Measurements from ENCODE around the gene TMEM125. TPM values are rescaled to one million over a fixed set of nuclear protein-coding genes. Genes with fewer than 3 reads are reported as not detected.

The TMEM125 gene
- total RNA-seq (10 to 100 TPM in 3 of 5 donors, 1 to 10 TPM in 2; 7.0 to 41.9 (median 13.6) TPM), polyA plus RNA-seq (10 to 100 TPM; 19.2 to 38.8 (median 26.5) TPM)
- long read RNA-seq, donor 1: 0 reads
- long read RNA-seq, donor 2, partial matches to known transcripts: 6 of 6 reads
- long read RNA-seq, donor 2, other reads (novel, unspliced or antisense): 0 of 6 reads
- long read RNA-seq, donor 3: 0 reads
- long read RNA-seq, donor 4: 0 reads
- long read RNA-seq, donor 5: 0 reads
- long read RNA-seq, donor 6: 0 reads
- long read RNA-seq, donor 7: 0 reads
- long read RNA-seq, donor 8: 0 reads
- long read RNA-seq, donor 9: 0 reads
- long read RNA-seq, donor 10: 0 reads

- peak in 1 of 2 donors; percentile 59 for DNase-seq
- no peaks in the 10 kb centered on the region for H3K36me3 ChIP-seq
- peaks cover 7 to 52% (median 32%) of the 10 kb centered on the region in 4 donors for H3K4me1 ChIP-seq
- intact Hi-C loops (cut with DNase I; ENCODE audit: low total_unique reads): no loop called here
- H3K27ac ChIP-seq: peak within 1 kb of the TSS; percentile 79 to 86 (median 81)
- 53 to 68% (median 65%) methylated on average over 7 of the region's 7 CpGs for WGBS, 5 donors
- TF ChIP-seq CTCF (IDR thresholded peaks at IDR 0.05) (no peak), POLR2A (IDR thresholded peaks at IDR 0.05) (no peak), EP300 (IDR thresholded peaks at IDR 0.05) (no peak), POLR2AphosphoS5 (IDR thresholded peaks at IDR 0.05) (no peak)
- H3K4me3 ChIP-seq: peak within 1 kb of the TSS; percentile 27 to 45 (median 38)
- peaks cover 0 to 28% (median 10%) of the 10 kb centered on the region in 3 donors for H3K27me3 ChIP-seq
- H3K9me3 ChIP-seq: no peaks in the 10 kb centered on the region
Measured at GRCh38 chr1:43269627-43270375, at the start of gene TMEM125. TSS of gene TMEM125 (plus strand) at chr1:43269983. CDS start at chr1:43272723, 2,740 bp downstream.

- peak overlapping the region in 1 of 5 donors; percentile 8 for H3K27ac ChIP-seq
- WGBS, 5 donors: 67 to 74% (median 70%) methylated on average over 7 of the region's 7 CpGs
- DNase-seq: no peak
- no peaks in the 10 kb centered on the region for H3K9me3 ChIP-seq
- TF ChIP-seq POLR2AphosphoS5 (IDR thresholded peaks at IDR 0.05) (no peak), EP300 (IDR thresholded peaks at IDR 0.05) (no peak), CTCF (IDR thresholded peaks at IDR 0.05) (no peak), POLR2A (IDR thresholded peaks at IDR 0.05) (no peak)
- H3K27me3 ChIP-seq: no peaks in the 10 kb centered on the region
- H3K36me3 ChIP-seq: no peaks in the 10 kb centered on the region
- no peak overlapping the region for H3K4me3 ChIP-seq
- intact Hi-C loops (cut with DNase I; ENCODE audit: low total_unique reads): loop anchor here (10.0 kb wide), 1 partner anchor 194 kb away; no protein-coding TSS in a partner anchor
- H3K4me1 ChIP-seq: no peaks in the 10 kb centered on the region
Measured at GRCh38 chr1:43220905-43221778, 48.6 kb upstream of the TMEM125 start.

DNA sequence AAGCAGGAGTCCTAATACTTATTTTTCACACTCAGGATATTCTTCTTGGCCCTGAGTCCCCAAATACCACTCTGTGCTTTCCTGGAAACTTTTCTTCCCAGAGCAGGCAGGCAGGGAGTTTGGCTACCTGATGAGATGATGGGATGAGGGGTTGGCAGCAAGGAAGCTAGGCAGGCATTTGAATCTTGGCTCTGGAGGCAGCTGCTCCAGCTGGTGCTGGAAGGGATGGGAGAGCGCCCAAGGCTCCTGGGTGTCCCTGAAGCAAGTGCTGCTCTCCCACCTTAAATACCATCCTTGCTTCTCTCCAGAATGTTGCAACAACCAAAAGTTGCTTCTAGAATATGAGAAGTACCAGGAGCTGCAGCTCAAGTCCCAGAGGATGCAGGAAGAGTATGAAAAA lies 48.0 kb upstream of the TMEM125 start:
- no peak for DNase-seq
- H3K9me3 ChIP-seq: no peaks in the 10 kb centered on the region
- no peaks in the 10 kb centered on the region for H3K36me3 ChIP-seq
- H3K27me3 ChIP-seq: no peaks in the 10 kb centered on the region
- intact Hi-C loops (cut with DNase I; ENCODE audit: low total_unique reads): loop anchor here (10.0 kb wide), 1 partner anchor 193 kb away; no protein-coding TSS in a partner anchor
- H3K4me3 ChIP-seq: no peak overlapping the region
- H3K27ac ChIP-seq: peak overlapping the region in 1 of 5 donors; percentile 8
- no peak for TF ChIP-seq EP300 (IDR thresholded peaks at IDR 0.05)
- TF ChIP-seq CTCF (IDR thresholded peaks at IDR 0.05): no peak
- no peak for TF ChIP-seq POLR2A (IDR thresholded peaks at IDR 0.05)
- no peak for TF ChIP-seq POLR2AphosphoS5 (IDR thresholded peaks at IDR 0.05)
- no peaks in the 10 kb centered on the region for H3K4me1 ChIP-seq
- WGBS, 5 donors: 91 to 100% (median 96%) methylated on average over 1 of the region's 1 CpG

DNA sequence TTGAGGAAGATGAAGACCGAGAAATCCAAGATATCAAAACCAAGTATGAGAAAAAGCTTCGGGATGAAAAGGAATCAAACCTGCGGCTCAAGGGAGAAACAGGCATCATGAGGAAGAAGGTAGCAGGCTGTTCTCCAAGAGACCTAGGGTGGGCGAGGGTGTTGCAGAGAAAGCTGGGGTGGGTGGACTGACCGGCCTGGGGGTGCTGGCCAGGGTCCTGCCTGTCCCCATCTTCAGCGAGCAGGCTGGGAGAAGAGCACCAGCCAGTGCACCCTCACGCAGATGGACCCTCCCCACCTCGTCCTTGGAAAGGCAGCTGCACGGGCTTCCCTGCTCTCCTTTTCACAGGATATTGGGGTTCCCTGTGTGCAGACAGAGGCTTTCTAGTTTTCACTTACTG lies 46.9 kb upstream of the TMEM125 start:
- H3K9me3 ChIP-seq: no peaks in the 10 kb centered on the region
- no peaks in the 10 kb centered on the region for H3K36me3 ChIP-seq
- intact Hi-C loops (cut with DNase I; ENCODE audit: low total_unique reads): loop anchor here (10.0 kb wide), 1 partner anchor 192 kb away; no protein-coding TSS in a partner anchor
- TF ChIP-seq EP300 (IDR thresholded peaks at IDR 0.05) (no peak), CTCF (IDR thresholded peaks at IDR 0.05) (no peak), POLR2AphosphoS5 (IDR thresholded peaks at IDR 0.05) (no peak), POLR2A (IDR thresholded peaks at IDR 0.05) (no peak)
- no peaks in the 10 kb centered on the region for H3K27me3 ChIP-seq
- H3K4me1 ChIP-seq: peaks cover 0 to 9% (median 3%) of the 10 kb centered on the region in 4 donors
- 70 to 81% (median 71%) methylated on average over 8 to 9 of the region's 9 CpGs for WGBS, 5 donors
- H3K4me3 ChIP-seq: no peak overlapping the region
- H3K27ac ChIP-seq: no peak overlapping the region
- no peak for DNase-seq
